Activated B cell treated with CpG ODN at 0.5 μM for 24 hours (primary cell): ENCODE results near the gene CCDC88C. TPM values are rescaled to one million over a fixed set of nuclear protein-coding genes. Genes with fewer than 3 reads are reported as not detected.

Source experiments
- ATAC-seq: fragments of 200-7000 bp; cut with Tn5 transposase; one replicate; pipeline ENCODE4 v1.10.0; 2021; ENCODE audit warnings: low read depth, mild to moderate bottlenecking, moderate library complexity
- CTCF ChIA-PET: fragments of 350-600 bp; sonication (Branson Sonifier 250); formaldehyde crosslinking; loops from one replicate; lab custom pipeline; 2021; ENCODE audit warnings: antibody characterized with exemption; lab: Charles Lee
- POLR2A ChIA-PET: fragments of 350-600 bp; sonication (Branson Sonifier 250); formaldehyde crosslinking; loops from one replicate; lab custom pipeline; 2021; ENCODE audit warnings: antibody characterized with exemption; lab: Charles Lee
- DNase-seq: peaks from one replicate; pipeline ENCODE4 v3.0.0; 2022
- H3K27ac Mint-ChIP-seq: one replicate; pipeline ENCODE4 v1.8.0; 2020; ENCODE audit warnings: mixed read lengths
- H3K27me3 Mint-ChIP-seq: one replicate; pipeline ENCODE4 v1.8.0; 2021; ENCODE audit warnings: mixed read lengths
- H3K36me3 Mint-ChIP-seq: one replicate; pipeline ENCODE4 v1.8.0; 2021; ENCODE audit warnings: low read depth, mixed read lengths
- H3K4me1 Mint-ChIP-seq: one replicate; pipeline ENCODE4 v1.8.0; 2021; ENCODE audit warnings: mixed read lengths
- H3K4me3 Mint-ChIP-seq: one replicate; pipeline ENCODE4 v1.8.0; 2020; ENCODE audit warnings: mild to moderate bottlenecking, mixed read lengths
- H3K9me3 Mint-ChIP-seq: one replicate; pipeline ENCODE4 v1.8.0; 2020; ENCODE audit warnings: mixed read lengths
- intact Hi-C: fragments of 100-400 bp; cut with micrococcal nuclease; formaldehyde crosslinking; loops from one replicate; pipeline ENCODE4 v1.15.1; 2024
- total RNA-seq: library from RNA; stranded (reverse); gene quantifications from 2 replicates; pipeline ENCODE4 v1.2.3, GENCODE V29; 2022
- TF ChIP-seq, protein P1 (sequence below): fragments of 200-600 bp; IDR thresholded peaks from one replicate; pipeline ENCODE4 v1.8.0; 2022; ENCODE audit warnings: antibody characterized with exemption, mild to moderate bottlenecking

The CCDC88C gene
- total RNA-seq, 1 donor from 2014 or later, result 164 TPM

DNA sequence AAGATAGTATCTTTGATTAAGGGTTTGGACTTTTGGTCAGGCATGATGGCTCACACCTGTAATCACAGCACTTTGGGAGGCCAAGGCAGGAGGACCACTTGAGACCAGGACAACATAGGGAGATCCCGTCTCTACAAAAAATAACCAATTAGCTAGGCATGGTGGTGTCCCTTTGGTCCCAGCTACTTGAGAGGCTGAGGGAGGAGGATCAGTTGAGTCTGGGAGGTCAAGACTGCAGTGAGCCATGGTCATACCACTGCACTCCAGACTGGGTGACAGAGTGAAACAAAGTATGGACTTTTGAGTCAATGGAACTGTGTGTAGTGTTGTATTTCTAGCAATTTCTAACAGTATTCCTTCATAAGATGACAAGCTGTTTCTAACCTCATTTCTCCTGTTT lies 38.7 kb upstream of the CCDC88C start:
- POLR2A ChIA-PET, result interaction anchor here (0.7 kb wide), 1 partner anchor 11 kb away, joined by 3 read pairs; no protein-coding TSS in a partner anchor

DNA sequence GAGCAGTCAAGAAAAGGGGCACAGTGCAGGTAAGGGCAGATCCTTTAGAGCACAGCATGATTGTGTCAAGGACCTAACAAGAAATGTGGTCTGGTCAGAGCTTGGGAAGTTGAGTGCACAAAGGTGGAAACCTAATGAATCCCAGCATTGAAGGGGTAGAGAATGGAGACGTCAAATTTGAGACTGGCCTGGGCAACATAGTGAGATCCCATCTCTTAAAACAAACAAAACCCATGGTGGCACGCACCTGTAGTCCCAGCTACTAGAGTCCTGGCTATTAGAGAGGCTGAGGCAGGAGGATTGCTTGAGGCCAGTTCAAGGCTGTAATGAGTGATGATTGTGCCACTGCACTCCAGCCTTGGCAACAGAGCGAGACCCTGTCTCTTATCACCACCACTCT lies 37.0 kb upstream of the CCDC88C start:
- CTCF ChIA-PET, result no interaction called here
- H3K9me3 Mint-ChIP-seq, result no peaks in the 10 kb centered on the region
- POLR2A ChIA-PET, result interaction anchor here (0.6 kb wide), 2 partner anchors 136 to 164 kb away, joined by 8 to 9 read pairs; no protein-coding TSS in a partner anchor
- TF ChIP-seq, protein P1, sequence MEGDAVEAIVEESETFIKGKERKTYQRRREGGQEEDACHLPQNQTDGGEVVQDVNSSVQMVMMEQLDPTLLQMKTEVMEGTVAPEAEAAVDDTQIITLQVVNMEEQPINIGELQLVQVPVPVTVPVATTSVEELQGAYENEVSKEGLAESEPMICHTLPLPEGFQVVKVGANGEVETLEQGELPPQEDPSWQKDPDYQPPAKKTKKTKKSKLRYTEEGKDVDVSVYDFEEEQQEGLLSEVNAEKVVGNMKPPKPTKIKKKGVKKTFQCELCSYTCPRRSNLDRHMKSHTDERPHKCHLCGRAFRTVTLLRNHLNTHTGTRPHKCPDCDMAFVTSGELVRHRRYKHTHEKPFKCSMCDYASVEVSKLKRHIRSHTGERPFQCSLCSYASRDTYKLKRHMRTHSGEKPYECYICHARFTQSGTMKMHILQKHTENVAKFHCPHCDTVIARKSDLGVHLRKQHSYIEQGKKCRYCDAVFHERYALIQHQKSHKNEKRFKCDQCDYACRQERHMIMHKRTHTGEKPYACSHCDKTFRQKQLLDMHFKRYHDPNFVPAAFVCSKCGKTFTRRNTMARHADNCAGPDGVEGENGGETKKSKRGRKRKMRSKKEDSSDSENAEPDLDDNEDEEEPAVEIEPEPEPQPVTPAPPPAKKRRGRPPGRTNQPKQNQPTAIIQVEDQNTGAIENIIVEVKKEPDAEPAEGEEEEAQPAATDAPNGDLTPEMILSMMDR, result no peak
- H3K36me3 Mint-ChIP-seq, result peaks cover 43% of the 10 kb centered on the region
- intact Hi-C loops, result no loop called here
- H3K27ac Mint-ChIP-seq, result no peak overlapping the region
- H3K4me3 Mint-ChIP-seq, result no peak overlapping the region
- DNase-seq (no peak), ATAC-seq (no peak)
- H3K4me1 Mint-ChIP-seq, result no peaks in the 10 kb centered on the region
- H3K27me3 Mint-ChIP-seq, result no peaks in the 10 kb centered on the region

More for the DNA sequence above, 38.7 kb upstream of the CCDC88C start:
- Mint-ChIP-seq H3K4me3 (no peak overlapping the region), H3K27ac (no peak overlapping the region), H3K27me3 (no peaks in the 10 kb centered on the region), H3K4me1 (peaks cover 4% of the 10 kb centered on the region), H3K9me3 (no peaks in the 10 kb centered on the region), H3K36me3 (peaks cover 60% of the 10 kb centered on the region)
- CTCF ChIA-PET, result no interaction called here
- TF ChIP-seq, protein P1, result no peak
- no peak for DNase-seq
- no peak for ATAC-seq
- intact Hi-C loops, result no loop called here

DNA sequence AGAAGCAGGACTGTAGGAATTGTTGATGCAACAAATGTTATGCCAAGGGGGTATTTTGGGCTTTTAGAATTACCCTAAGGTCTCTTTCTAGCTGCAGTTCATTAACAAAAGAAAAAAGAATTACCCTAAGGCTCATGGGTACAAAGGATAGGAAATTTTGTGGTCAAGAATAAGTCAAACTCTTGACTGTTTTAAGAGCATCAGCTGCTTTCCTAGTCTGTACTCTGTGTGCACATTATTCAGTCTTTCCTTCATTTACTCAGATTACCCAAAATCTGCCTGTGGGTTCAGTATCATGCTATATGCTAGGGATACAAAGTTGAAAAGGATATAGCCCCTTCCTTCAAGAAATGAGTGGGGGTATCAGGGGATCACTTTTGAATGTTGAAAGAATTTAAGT lies 36.5 kb upstream of the CCDC88C start:
- DNase-seq (no peak), ATAC-seq (no peak)
- Mint-ChIP-seq H3K4me1 (no peaks in the 10 kb centered on the region), H3K9me3 (no peaks in the 10 kb centered on the region), H3K36me3 (peaks cover 40% of the 10 kb centered on the region), H3K27ac (no peak overlapping the region), H3K4me3 (no peak overlapping the region), H3K27me3 (no peaks in the 10 kb centered on the region)
- intact Hi-C loops, result no loop called here
- CTCF ChIA-PET, result no interaction called here
- TF ChIP-seq, protein P1, result no peak
- POLR2A ChIA-PET, result interaction anchor here (1.7 kb wide), 1 partner anchor 38 kb away, joined by 8 read pairs; no protein-coding TSS in a partner anchor

GRCh38 chr14:91453744-91454143 lies 36.1 kb upstream of the CCDC88C start:
- H3K4me3 Mint-ChIP-seq, result no peak overlapping the region
- DNase-seq (no peak), ATAC-seq (no peak)
- no peak overlapping the region for H3K27ac Mint-ChIP-seq
- no peaks in the 10 kb centered on the region for H3K4me1 Mint-ChIP-seq
- H3K36me3 Mint-ChIP-seq, result peaks cover 37% of the 10 kb centered on the region
- TF ChIP-seq, protein P1, result no peak
- intact Hi-C loops, result no loop called here
- ChIA-PET POLR2A (interaction anchor here (1.7 kb wide), 1 partner anchor 38 kb away, joined by 8 read pairs; no protein-coding TSS in a partner anchor), CTCF (no interaction called here)
- H3K27me3 Mint-ChIP-seq, result no peaks in the 10 kb centered on the region
- no peaks in the 10 kb centered on the region for H3K9me3 Mint-ChIP-seq

- Mint-ChIP-seq H3K4me1 (peaks cover 9% of the 10 kb centered on the region), H3K36me3 (no peaks in the 10 kb centered on the region), H3K4me3 (no peak overlapping the region), H3K9me3 (peaks cover 2% of the 10 kb centered on the region), H3K27ac (no peak overlapping the region), H3K27me3 (peaks cover 9% of the 10 kb centered on the region)
- no peak for DNase-seq
- no peak for ATAC-seq
- ChIA-PET POLR2A (no interaction called here), CTCF (no interaction called here)
- TF ChIP-seq, protein P1, result no peak
- intact Hi-C loops, result no loop called here
Measured at GRCh38 chr14:91444335-91445020, 26.9 kb upstream of the CCDC88C start.
